DOHH2 (cell line): Measurements from ENCODE around the gene TFF2.

Experiments used
- H3F3A ChIP-seq: fragments of 200-600 bp; sonication (generic), shearing (Covaris generic); 2 replicates; pipeline ENCODE4 v1.6.0; 2016; ENCODE audit warnings: antibody characterized with exemption, mild to moderate bottlenecking; ENCODE audit not compliant: control insufficient read depth, insufficient read depth
- H3K27ac ChIP-seq: fragments of 200-600 bp; sonication (generic); 2 replicates; pipeline ENCODE4 v1.5.1; 2014; ENCODE audit warnings: low read depth, mild to moderate bottlenecking, low read length, moderate library complexity
- H3K27me3 ChIP-seq: fragments of 200-600 bp; sonication (generic); 2 replicates; pipeline ENCODE4 v1.6.1; 2014; ENCODE audit warnings: mild to moderate bottlenecking, low read length, mixed read lengths; ENCODE audit not compliant: control insufficient read depth
- H3K36me3 ChIP-seq: fragments of 200-600 bp; sonication (generic); 2 replicates; pipeline ENCODE4 v1.6.1; 2014; ENCODE audit warnings: mild to moderate bottlenecking, low read length, moderate library complexity, mixed read lengths; ENCODE audit not compliant: control insufficient read depth
- H3K4me1 ChIP-seq: fragments of 200-600 bp; sonication (generic); 2 replicates; pipeline ENCODE4 v1.6.1; 2014; ENCODE audit warnings: mild to moderate bottlenecking, low read length, mixed read lengths; ENCODE audit not compliant: control insufficient read depth
- H3K4me2 ChIP-seq: fragments of 200-600 bp; sonication (generic); 2 replicates; pipeline ENCODE4 v1.6.0; 2014; ENCODE audit warnings: mild to moderate bottlenecking, low read length, moderate library complexity
- H3K4me3 ChIP-seq: fragments of 200-600 bp; sonication (generic); 2 replicates; pipeline ENCODE4 v1.5.1; 2014; ENCODE audit warnings: mild to moderate bottlenecking, low read length, mixed read lengths
- H3K79me2 ChIP-seq: fragments of 200-600 bp; sonication (generic); 2 replicates; pipeline ENCODE4 v1.6.1; 2014; ENCODE audit warnings: mild to moderate bottlenecking, low read length, mixed read lengths; ENCODE audit not compliant: control insufficient read depth
- H3K9me2 ChIP-seq: fragments of 200-600 bp; sonication (generic); replicated peaks from 2 replicates; pipeline ENCODE4 v1.6.1; 2014; ENCODE audit warnings: mild to moderate bottlenecking, low read length, mixed read lengths; ENCODE audit not compliant: control insufficient read depth
- H3K9me3 ChIP-seq: fragments of 200-600 bp; sonication (generic); 2 replicates; pipeline ENCODE4 v1.6.1; 2014; ENCODE audit warnings: antibody characterized with exemption, low read length, mixed read lengths; ENCODE audit not compliant: control insufficient read depth, insufficient read depth
- H4K20me1 ChIP-seq: fragments of 200-600 bp; sonication (generic); 2 replicates; pipeline ENCODE4 v1.6.0; 2014; ENCODE audit warnings: low read depth, mild to moderate bottlenecking, antibody characterized with exemption, low read length, moderate library complexity; ENCODE audit not compliant: control insufficient read depth, insufficient read depth
- EZH2phosphoT487 ChIP-seq: fragments of 200-600 bp; sonication (generic); IDR thresholded peaks from 2 replicates; pipeline ENCODE4 v1.6.1; 2017; ENCODE audit warnings: borderline replicate concordance, mild to moderate bottlenecking, antibody characterized with exemption, low read length, moderate library complexity, mixed read lengths
- TF ChIP-seq, protein P1 (sequence below): fragments of 200-600 bp; sonication (generic); IDR thresholded peaks from one replicate; pipeline ENCODE4 v1.5.1; 2014; ENCODE audit warnings: antibody characterized with exemption, mild to moderate bottlenecking, low read depth, low read length; ENCODE audit not compliant: poor library complexity, severe bottlenecking

The TFF2 gene

DNA sequence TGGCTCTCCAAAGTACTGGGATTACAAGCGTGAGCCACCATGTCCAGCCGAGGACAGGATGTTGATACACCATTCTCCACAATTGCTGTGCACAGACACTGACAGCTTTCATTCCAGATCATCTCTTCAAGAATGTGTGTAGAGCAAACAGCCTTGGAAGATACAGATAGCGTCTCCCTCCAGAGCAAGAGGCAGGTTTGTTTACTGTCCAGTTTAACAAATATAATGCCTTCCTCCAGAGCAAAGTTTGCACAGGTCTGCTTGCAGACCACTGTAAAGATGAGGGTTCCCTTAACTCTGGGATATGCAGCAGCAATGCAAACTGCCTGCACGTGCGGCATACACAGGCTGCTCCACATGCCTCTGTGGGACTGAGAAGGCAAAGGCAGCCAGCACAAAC, 40.5 kb upstream of the TFF2 start:
- Histone ChIP-seq H3K4me2 (no peak overlapping the region), H3K4me3 (no peak overlapping the region), H3K36me3 (no peaks in the 10 kb centered on the region), H3F3A (no peaks in the 10 kb centered on the region), H4K20me1 (no peaks in the 10 kb centered on the region), H3K9me3 (no peaks in the 10 kb centered on the region), H3K27me3 (peaks cover 58% of the 10 kb centered on the region), H3K27ac (no peak overlapping the region), H3K79me2 (no peaks in the 10 kb centered on the region), H3K4me1 (peaks cover 14% of the 10 kb centered on the region), H3K9me2 (no peaks in the 10 kb centered on the region)
- TF ChIP-seq EZH2phosphoT487 = no peak
- TF ChIP-seq, protein P1, sequence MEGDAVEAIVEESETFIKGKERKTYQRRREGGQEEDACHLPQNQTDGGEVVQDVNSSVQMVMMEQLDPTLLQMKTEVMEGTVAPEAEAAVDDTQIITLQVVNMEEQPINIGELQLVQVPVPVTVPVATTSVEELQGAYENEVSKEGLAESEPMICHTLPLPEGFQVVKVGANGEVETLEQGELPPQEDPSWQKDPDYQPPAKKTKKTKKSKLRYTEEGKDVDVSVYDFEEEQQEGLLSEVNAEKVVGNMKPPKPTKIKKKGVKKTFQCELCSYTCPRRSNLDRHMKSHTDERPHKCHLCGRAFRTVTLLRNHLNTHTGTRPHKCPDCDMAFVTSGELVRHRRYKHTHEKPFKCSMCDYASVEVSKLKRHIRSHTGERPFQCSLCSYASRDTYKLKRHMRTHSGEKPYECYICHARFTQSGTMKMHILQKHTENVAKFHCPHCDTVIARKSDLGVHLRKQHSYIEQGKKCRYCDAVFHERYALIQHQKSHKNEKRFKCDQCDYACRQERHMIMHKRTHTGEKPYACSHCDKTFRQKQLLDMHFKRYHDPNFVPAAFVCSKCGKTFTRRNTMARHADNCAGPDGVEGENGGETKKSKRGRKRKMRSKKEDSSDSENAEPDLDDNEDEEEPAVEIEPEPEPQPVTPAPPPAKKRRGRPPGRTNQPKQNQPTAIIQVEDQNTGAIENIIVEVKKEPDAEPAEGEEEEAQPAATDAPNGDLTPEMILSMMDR = no peak

DNA sequence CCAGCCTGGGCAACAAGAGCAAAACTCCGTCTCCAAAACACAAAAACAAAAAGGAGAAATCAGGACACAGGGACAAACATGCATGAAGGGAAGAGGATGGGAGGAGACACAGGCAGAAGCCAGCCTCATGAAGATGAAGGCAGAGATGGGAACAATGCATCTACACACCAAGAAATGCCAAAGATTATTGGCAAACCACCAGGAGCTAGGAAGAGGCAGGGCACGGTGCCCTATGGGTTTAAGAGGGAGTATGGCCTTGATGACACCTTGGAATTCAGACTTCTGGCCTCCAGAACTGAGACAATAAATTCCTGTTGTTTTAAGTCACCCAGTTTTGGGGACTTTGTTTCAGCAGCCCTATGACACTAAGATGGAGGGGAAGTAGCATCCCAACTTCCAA, 39.9 kb upstream of the TFF2 start:
- no peaks in the 10 kb centered on the region for H3K36me3 ChIP-seq
- no peaks in the 10 kb centered on the region for H4K20me1 ChIP-seq
- H3F3A ChIP-seq = no peaks in the 10 kb centered on the region
- no peak overlapping the region for H3K27ac ChIP-seq
- H3K27me3 ChIP-seq = peaks cover 60% of the 10 kb centered on the region
- no peaks in the 10 kb centered on the region for H3K9me3 ChIP-seq
- H3K79me2 ChIP-seq = no peaks in the 10 kb centered on the region
- H3K4me2 ChIP-seq = no peak overlapping the region
- no peaks in the 10 kb centered on the region for H3K9me2 ChIP-seq
- H3K4me1 ChIP-seq = peaks cover 14% of the 10 kb centered on the region
- no peak overlapping the region for H3K4me3 ChIP-seq
- TF ChIP-seq, protein P1 = no peak
- TF ChIP-seq EZH2phosphoT487 = no peak

DNA sequence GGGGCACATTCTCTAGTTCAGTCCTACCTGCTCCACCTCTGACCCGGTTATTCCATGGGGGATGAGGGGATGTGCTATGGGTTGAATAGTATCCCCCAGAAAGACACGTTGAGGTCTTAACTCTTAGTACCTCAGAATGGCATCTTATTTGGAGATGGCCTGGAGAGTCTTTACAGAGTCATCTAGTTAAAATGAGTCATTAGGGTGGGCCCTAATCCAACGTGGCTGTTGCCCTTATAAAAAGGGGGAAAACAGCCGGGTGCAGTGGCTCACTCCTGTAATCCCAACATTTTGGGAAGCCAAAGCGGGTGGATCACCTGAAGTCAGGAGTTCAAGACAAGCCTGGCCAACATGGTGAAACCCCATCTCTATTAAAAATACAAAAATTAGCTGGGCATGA, 39.4 kb upstream of the TFF2 start:
- no peak overlapping the region for H3K4me2 ChIP-seq
- H3K36me3 ChIP-seq = no peaks in the 10 kb centered on the region
- TF ChIP-seq, protein P1 = no peak
- TF ChIP-seq EZH2phosphoT487 = no peak
- no peaks in the 10 kb centered on the region for H3K79me2 ChIP-seq
- H3K9me3 ChIP-seq = no peaks in the 10 kb centered on the region
- no peak overlapping the region for H3K4me3 ChIP-seq
- peaks cover 16% of the 10 kb centered on the region for H3K4me1 ChIP-seq
- peaks cover 55% of the 10 kb centered on the region for H3K27me3 ChIP-seq
- H3K27ac ChIP-seq = no peak overlapping the region
- H3F3A ChIP-seq = no peaks in the 10 kb centered on the region
- no peaks in the 10 kb centered on the region for H4K20me1 ChIP-seq
- no peaks in the 10 kb centered on the region for H3K9me2 ChIP-seq

DNA sequence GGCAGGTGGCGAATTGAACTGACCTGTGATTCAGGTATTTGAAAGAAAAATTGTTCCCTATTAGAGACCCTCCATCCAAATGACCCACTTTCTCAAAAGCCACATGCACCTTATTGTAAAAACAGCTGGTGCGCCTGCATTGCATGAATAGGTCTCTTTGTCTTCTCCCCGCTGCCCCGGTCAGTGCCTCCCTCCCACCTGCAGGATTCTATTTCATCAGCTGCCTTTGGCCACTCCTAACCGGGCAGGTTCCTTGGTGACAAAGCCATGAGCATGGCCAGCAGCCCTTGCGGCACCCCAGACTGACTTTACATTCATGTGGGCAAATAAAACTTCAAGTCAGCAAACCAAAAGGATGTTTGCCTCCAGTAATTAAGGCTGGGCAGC, 38.6 kb upstream of the TFF2 start:
- H3K27ac ChIP-seq = no peak overlapping the region
- H3K4me3 ChIP-seq = no peak overlapping the region
- no peak for TF ChIP-seq EZH2phosphoT487
- TF ChIP-seq, protein P1 = no peak
- no peaks in the 10 kb centered on the region for H3K79me2 ChIP-seq
- no peaks in the 10 kb centered on the region for H3K36me3 ChIP-seq
- H3K9me3 ChIP-seq = no peaks in the 10 kb centered on the region
- no peaks in the 10 kb centered on the region for H3K9me2 ChIP-seq
- H3K27me3 ChIP-seq = peaks cover 48% of the 10 kb centered on the region
- no peak overlapping the region for H3K4me2 ChIP-seq
- no peaks in the 10 kb centered on the region for H3F3A ChIP-seq
- H4K20me1 ChIP-seq = no peaks in the 10 kb centered on the region
- peaks cover 24% of the 10 kb centered on the region for H3K4me1 ChIP-seq
